ENCODE results near the gene NSMF. TPM values are rescaled to one million over a fixed set of nuclear protein-coding genes. Genes with fewer than 3 reads are reported as not detected.

NSMF gene
- total and polyA plus RNA-seq, 2 of the 4 experiments (the other 2 are of a cell fraction), result 7.7 to 40.9 TPM

DNA sequence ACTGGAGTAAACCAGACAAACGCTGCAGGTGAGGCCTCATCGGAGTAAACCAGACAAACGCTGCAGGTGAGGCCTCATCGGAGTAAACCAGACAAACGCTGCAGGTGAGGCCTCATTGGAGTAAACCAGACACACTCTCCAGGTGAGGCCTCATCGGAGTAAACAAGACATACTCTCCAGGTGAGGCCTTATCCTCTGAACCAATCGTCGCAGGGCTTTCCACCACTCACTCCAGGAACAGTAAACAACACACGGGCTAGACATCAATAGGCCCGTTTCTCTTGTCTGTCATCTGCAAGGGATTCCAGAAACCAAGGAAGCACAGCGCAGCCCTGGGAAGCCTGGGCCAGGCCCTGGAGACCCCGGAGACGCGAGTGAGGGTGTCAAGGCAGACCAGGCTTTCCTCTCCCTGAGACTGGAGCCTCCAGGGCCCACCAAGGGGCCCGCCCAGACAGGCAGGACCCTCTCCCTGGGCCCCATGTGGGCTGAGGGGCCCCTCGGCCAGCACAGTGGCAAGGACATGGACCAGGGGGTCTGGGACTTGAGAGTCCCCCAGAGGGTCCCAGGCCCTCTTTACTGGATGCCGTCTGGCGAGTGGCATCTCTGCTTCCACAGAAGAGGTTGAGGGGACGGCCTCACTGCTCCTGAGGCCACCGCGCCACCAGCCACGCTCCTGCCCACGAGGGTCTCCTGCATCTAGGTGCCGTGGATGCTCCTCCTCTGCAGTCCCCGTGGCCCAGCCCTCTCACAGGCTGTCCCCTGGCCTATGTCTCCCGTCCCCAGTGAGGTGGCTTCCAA is 26.4 kb upstream of the NSMF start:
- TF ChIP-seq, protein P1, sequence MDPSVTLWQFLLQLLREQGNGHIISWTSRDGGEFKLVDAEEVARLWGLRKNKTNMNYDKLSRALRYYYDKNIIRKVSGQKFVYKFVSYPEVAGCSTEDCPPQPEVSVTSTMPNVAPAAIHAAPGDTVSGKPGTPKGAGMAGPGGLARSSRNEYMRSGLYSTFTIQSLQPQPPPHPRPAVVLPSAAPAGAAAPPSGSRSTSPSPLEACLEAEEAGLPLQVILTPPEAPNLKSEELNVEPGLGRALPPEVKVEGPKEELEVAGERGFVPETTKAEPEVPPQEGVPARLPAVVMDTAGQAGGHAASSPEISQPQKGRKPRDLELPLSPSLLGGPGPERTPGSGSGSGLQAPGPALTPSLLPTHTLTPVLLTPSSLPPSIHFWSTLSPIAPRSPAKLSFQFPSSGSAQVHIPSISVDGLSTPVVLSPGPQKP (IDR thresholded peaks at IDR 0.05; ENCODE audit: borderline replicate concordance, low read depth, low read length), result no peak
- TF ChIP-seq RFX5 (IDR thresholded peaks at IDR 0.05; ENCODE audit: low read depth, low read length), result no peak
- no peak for TF ChIP-seq RAD21 (IDR thresholded peaks at IDR 0.05; ENCODE audit: low read length)
- no peak for TF ChIP-seq MXI1 (IDR thresholded peaks at IDR 0.05; ENCODE audit: borderline replicate concordance, low read depth, low read length)
- no peak for TF ChIP-seq BHLHE40 (IDR thresholded peaks at IDR 0.05; ENCODE audit: low read depth, low read length)
- TF ChIP-seq CEBPB (IDR thresholded peaks at IDR 0.05; ENCODE audit: low read depth, low read length), result no peak
- no peak for TF ChIP-seq NFE2L2 (IDR thresholded peaks at IDR 0.05; ENCODE audit: low read depth, low read length)
- no peak for TF ChIP-seq MAZ (IDR thresholded peaks at IDR 0.05; ENCODE audit: borderline replicate concordance, low read depth, low read length)
- no peak for TF ChIP-seq FOS (IDR thresholded peaks at IDR 0.05; ENCODE audit: low read depth, low read length)
- no peak for TF ChIP-seq RCOR1 (IDR thresholded peaks at IDR 0.05; ENCODE audit: insufficient replicate concordance, low read length)
- TF ChIP-seq, protein P2, sequence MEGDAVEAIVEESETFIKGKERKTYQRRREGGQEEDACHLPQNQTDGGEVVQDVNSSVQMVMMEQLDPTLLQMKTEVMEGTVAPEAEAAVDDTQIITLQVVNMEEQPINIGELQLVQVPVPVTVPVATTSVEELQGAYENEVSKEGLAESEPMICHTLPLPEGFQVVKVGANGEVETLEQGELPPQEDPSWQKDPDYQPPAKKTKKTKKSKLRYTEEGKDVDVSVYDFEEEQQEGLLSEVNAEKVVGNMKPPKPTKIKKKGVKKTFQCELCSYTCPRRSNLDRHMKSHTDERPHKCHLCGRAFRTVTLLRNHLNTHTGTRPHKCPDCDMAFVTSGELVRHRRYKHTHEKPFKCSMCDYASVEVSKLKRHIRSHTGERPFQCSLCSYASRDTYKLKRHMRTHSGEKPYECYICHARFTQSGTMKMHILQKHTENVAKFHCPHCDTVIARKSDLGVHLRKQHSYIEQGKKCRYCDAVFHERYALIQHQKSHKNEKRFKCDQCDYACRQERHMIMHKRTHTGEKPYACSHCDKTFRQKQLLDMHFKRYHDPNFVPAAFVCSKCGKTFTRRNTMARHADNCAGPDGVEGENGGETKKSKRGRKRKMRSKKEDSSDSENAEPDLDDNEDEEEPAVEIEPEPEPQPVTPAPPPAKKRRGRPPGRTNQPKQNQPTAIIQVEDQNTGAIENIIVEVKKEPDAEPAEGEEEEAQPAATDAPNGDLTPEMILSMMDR (conservative IDR thresholded peaks at IDR 0.05; ENCODE audit: low read depth, low read length), result no peak
- no peak for TF ChIP-seq POLR2A (IDR thresholded peaks at IDR 0.05; ENCODE audit: low read depth, low read length)
- no peak for TF ChIP-seq SMC3 (IDR thresholded peaks at IDR 0.05; ENCODE audit: low read depth, low read length)
- TF ChIP-seq, protein P3, sequence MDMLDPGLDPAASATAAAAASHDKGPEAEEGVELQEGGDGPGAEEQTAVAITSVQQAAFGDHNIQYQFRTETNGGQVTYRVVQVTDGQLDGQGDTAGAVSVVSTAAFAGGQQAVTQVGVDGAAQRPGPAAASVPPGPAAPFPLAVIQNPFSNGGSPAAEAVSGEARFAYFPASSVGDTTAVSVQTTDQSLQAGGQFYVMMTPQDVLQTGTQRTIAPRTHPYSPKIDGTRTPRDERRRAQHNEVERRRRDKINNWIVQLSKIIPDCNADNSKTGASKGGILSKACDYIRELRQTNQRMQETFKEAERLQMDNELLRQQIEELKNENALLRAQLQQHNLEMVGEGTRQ (IDR thresholded peaks at IDR 0.05; ENCODE audit: low read depth, low read length), result no peak
- TF ChIP-seq MAFK (IDR thresholded peaks at IDR 0.05; ENCODE audit: low read depth, low read length), result no peak
- no peak for TF ChIP-seq CHD1 (IDR thresholded peaks at IDR 0.05; ENCODE audit: low read depth, low read length)
- H3K27ac ChIP-seq (ENCODE audit: insufficient read depth, low read length), result no peak overlapping the region
- no peak overlapping the region for H3K4me3 ChIP-seq (ENCODE audit: insufficient read depth, low read depth, low read length)
- H2BK20ac ChIP-seq (ENCODE audit: low read depth, low read length), result no peak overlapping the region
- H3K4me1 ChIP-seq (ENCODE audit: control insufficient read depth, insufficient read depth, low read length), result peaks cover 6% of the 10 kb centered on the region
- no peak overlapping the region for H3K23ac ChIP-seq (ENCODE audit: low read depth, low read length)
- no peak overlapping the region for H3K56ac ChIP-seq (ENCODE audit: extremely low read depth, insufficient read depth, low read length)
- H2AK5ac ChIP-seq (ENCODE audit: low read depth, low read length), result no peak overlapping the region
- no peak overlapping the region for H3K14ac ChIP-seq (replicated peaks; ENCODE audit: low read depth, low read length)
- in situ Hi-C loops (cut with MboI; ENCODE audit: low sequenced_read_pairs), result no loop called here
- no peak overlapping the region for H3K9ac ChIP-seq (ENCODE audit: low read depth, low read length)
- H3K4me2 ChIP-seq (ENCODE audit: low read depth, low read length), result no peak overlapping the region
- no peak for DNase-seq
- H3K79me1 ChIP-seq (ENCODE audit: low read depth in 1 of 2, low read length in 2 of 2), result no peaks in the 10 kb centered on the region
- no peaks in the 10 kb centered on the region for H3K9me3 ChIP-seq (ENCODE audit: control insufficient read depth, insufficient read depth, low read length)
- no peak overlapping the region for H2AFZ ChIP-seq (replicated peaks; ENCODE audit: low read length, poor library complexity)
- no peak overlapping the region for H3K18ac ChIP-seq (ENCODE audit: low read depth, low read length)
- H2BK120ac ChIP-seq (ENCODE audit: low read depth, low read length), result no peak overlapping the region
- H3K27me3 ChIP-seq (ENCODE audit: control insufficient read depth, insufficient read depth, low read length), result peaks cover 26% of the 10 kb centered on the region
- intact Hi-C loops (cut with micrococcal nuclease), result no loop called here
- H2BK15ac ChIP-seq (ENCODE audit: low read depth, low read length), result no peak overlapping the region
- ATAC-seq (ENCODE audit: low read depth), result no peak
- no peak overlapping the region for H2AK9ac ChIP-seq (replicated peaks; ENCODE audit: low read depth, low read length, poor library complexity)
- CTCF ChIA-PET, result no interaction called here
- no peak overlapping the region for H4K5ac ChIP-seq (ENCODE audit: low read depth, low read length)
- no peak overlapping the region for H3K4ac ChIP-seq (ENCODE audit: low read depth, low read length)
- no peak overlapping the region for H4K91ac ChIP-seq (ENCODE audit: insufficient read depth, low read depth, low read length)
- POLR2A ChIA-PET (ENCODE audit: unreplicated experiment), result no interaction called here
- 79% methylated on average over 9 of the region's 26 CpGs; no CpG with 5 or more reads in 1 of the 2 experiments for WGBS, 2 experiments (ENCODE audit: extremely low coverage in 2 of 2, insufficient read length in 1 of 2)
- H4K20me1 ChIP-seq (ENCODE audit: insufficient read depth, low read length), result peaks cover 6% of the 10 kb centered on the region; the same call in 1 of the 2 replicates
- BruUV-seq (replicated peaks), result no TSS peak
- no peak overlapping the region for H4K8ac ChIP-seq (ENCODE audit: low read depth in 2 of 2, low read length in 2 of 2)
- H3K9me1 ChIP-seq (ENCODE audit: insufficient read depth, low read length), result peaks cover 6% of the 10 kb centered on the region
- H3K36me3 ChIP-seq (ENCODE audit: control insufficient read depth, insufficient read depth, low read length), result no peaks in the 10 kb centered on the region
- no peak overlapping the region for H2BK5ac ChIP-seq (ENCODE audit: low read depth, low read length, poor library complexity, severe bottlenecking)
- dilution Hi-C loops (cut with HindIII; ENCODE audit: low sequenced_read_pairs, unreplicated experiment), result no loop called here

All from IMR-90 (cell line).